Upper lobe of left lung (tissue), 6 donors: Measurements from ENCODE around the gene RHBDF2. TPM values are rescaled to one million over a fixed set of nuclear protein-coding genes. Genes with fewer than 3 reads are reported as not detected.

Experiments
- ATAC-seq, 2 donors: fragments of 200-7000 bp; cut with Tn5 transposase; one replicate each; pipeline ENCODE4 v1.9.1; 2022; ENCODE audit warnings: mild to moderate bottlenecking in 2 of 2, moderate library complexity in 2 of 2; ENCODE audit not compliant: low FRiP score in 2 of 2
- DNase-seq, 2 donors: peaks; one replicate each; pipeline ENCODE4 v3.0.0-alpha.2; 2019 to 2020
- H3K27ac ChIP-seq, 4 donors: fragments of 200-600 bp; sonication (generic); one replicate each; pipeline ENCODE4 v1.5.1; 2016 to 2019
- H3K27me3 ChIP-seq, 4 donors: fragments of 200-600 bp; sonication (generic); one replicate each; pipeline ENCODE4 v1.5.1; 2017 to 2019
- H3K36me3 ChIP-seq, 4 donors: fragments of 200-600 bp; sonication (generic); one replicate each; pipeline ENCODE4 v1.5.1; 2016 to 2019
- H3K4me1 ChIP-seq, 4 donors: fragments of 200-600 bp; sonication (generic); one replicate each; pipeline ENCODE4 v1.5.1; 2018 to 2019
- H3K4me3 ChIP-seq, 4 donors: fragments of 200-600 bp; sonication (generic); one replicate each; pipeline ENCODE4 v1.5.1; 2017 to 2019; ENCODE audit warnings: mild to moderate bottlenecking in 2 of 4, moderate library complexity in 1 of 4
- H3K9me3 ChIP-seq, 4 donors: fragments of 200-600 bp; sonication (generic); one replicate each; pipeline ENCODE4 v1.5.1; 2018 to 2019
- CTCF ChIP-seq, 6 experiments: fragments of 450-650 bp in 4 of 6; fragments of 200-600 bp in 2 of 6; sonication (generic) in 2 of 6; IDR thresholded peaks; one replicate each; pipeline ENCODE4 v1.5.1; 2016 to 2019; ENCODE audit warnings: antibody characterized with exemption in 6 of 6
- EP300 ChIP-seq, 4 donors: sonication (generic); formaldehyde crosslinking; IDR thresholded peaks; one replicate each; pipeline ENCODE4 v1.5.1; 2017; ENCODE audit warnings: antibody characterized with exemption in 4 of 4, control low read depth in 2 of 4
- POLR2A ChIP-seq, 4 donors: fragments of 450-650 bp; IDR thresholded peaks; one replicate each; pipeline ENCODE4 v1.5.1; 2016 to 2017; ENCODE audit warnings: antibody characterized with exemption in 4 of 4, mild to moderate bottlenecking in 2 of 4
- POLR2AphosphoS5 ChIP-seq, 2 donors: sonication (generic); formaldehyde crosslinking; IDR thresholded peaks; one replicate each; pipeline ENCODE4 v1.5.1; 2017; ENCODE audit warnings: antibody characterized with exemption in 2 of 2
- WGBS, 2 donors: methylation state at CpG; one replicate each; pipeline ENCODE4 v1.1.5; 2017 to 2018; 5-methylcytosine and 5-hydroxymethylcytosine counted together
- total RNA-seq, 6 donors: library from RNA; depleted of rRNA in 4 of 6; stranded (reverse); fragments of >200 nt in 4 of 6; gene quantifications; one replicate each; pipeline versions ENCODE4 v1.1.0 to v1.2.1, GENCODE V29; 2016 to 2021
- donor health status: DM: no; HTN: no; CAD: no; lungs with moderate emphysema.
- donor health status: DM: no; HTN: yes; CAD: no; lungs with severe emphysema.

RHBDF2 gene
- total RNA-seq, 6 donors from 2014 or later = 34.3 to 137 (median 47.6) TPM

GRCh38 chr17:76479515-76480060 lies 21.6 kb downstream of the RHBDF2 start:
- peaks cover 0 to 45% (median 35%) of the 10 kb centered on the region in 4 donors for H3K36me3 ChIP-seq
- no peak overlapping the region for H3K27ac ChIP-seq
- no peaks in the 10 kb centered on the region for H3K27me3 ChIP-seq
- no peaks in the 10 kb centered on the region for H3K9me3 ChIP-seq
- H3K4me1 ChIP-seq = peaks cover 0 to 6% (median 1%) of the 10 kb centered on the region in 4 donors
- WGBS, 2 donors = 91% methylated on average over 12 to 13 of the region's 14 CpGs
- TF ChIP-seq EP300 (IDR thresholded peaks at IDR 0.05) (no peak), POLR2AphosphoS5 (IDR thresholded peaks at IDR 0.05) (no peak), CTCF (IDR thresholded peaks at IDR 0.05) (no peak), POLR2A (IDR thresholded peaks at IDR 0.05) (no peak)
- no peak for ATAC-seq
- no peak overlapping the region for H3K4me3 ChIP-seq
- DNase-seq = no peak

- no peaks in the 10 kb centered on the region for H3K9me3 ChIP-seq
- 89 to 91% methylated on average over 15 to 37 of the region's 37 CpGs for WGBS, 2 donors
These were observed 22.3 kb downstream of the RHBDF2 start for GRCh38 chr17:76478730-76479514.

GRCh38 chr17:76478097-76478496 lies 23.1 kb downstream of the RHBDF2 start:
- no peak overlapping the region for H3K4me3 ChIP-seq
- no peak for DNase-seq
- no peaks in the 10 kb centered on the region for H3K4me1 ChIP-seq
- H3K9me3 ChIP-seq = no peaks in the 10 kb centered on the region
- TF ChIP-seq EP300 (IDR thresholded peaks at IDR 0.05) = no peak
- TF ChIP-seq CTCF (IDR thresholded peaks at IDR 0.05) = no peak
- no peak for TF ChIP-seq POLR2AphosphoS5 (IDR thresholded peaks at IDR 0.05)
- TF ChIP-seq POLR2A (IDR thresholded peaks at IDR 0.05) = no peak
- WGBS, 2 donors = 93% methylated on average over 10 of the region's 10 CpGs
- no peak for ATAC-seq
- H3K27me3 ChIP-seq = no peaks in the 10 kb centered on the region
- peaks cover 2 to 60% (median 45%) of the 10 kb centered on the region in 4 donors for H3K36me3 ChIP-seq
- H3K27ac ChIP-seq = no peak overlapping the region

More at GRCh38 chr17:76478730-76479514, 22.3 kb downstream of the RHBDF2 start:
- H3K27me3 ChIP-seq = no peaks in the 10 kb centered on the region
- DNase-seq (peak in 1 of 2 donors; percentile 76), ATAC-seq (no peak)
- H3K4me3 ChIP-seq = no peak overlapping the region
- H3K4me1 ChIP-seq = no peaks in the 10 kb centered on the region
- TF ChIP-seq POLR2AphosphoS5 (IDR thresholded peaks at IDR 0.05) (no peak), POLR2A (IDR thresholded peaks at IDR 0.05) (no peak), EP300 (IDR thresholded peaks at IDR 0.05) (no peak), CTCF (IDR thresholded peaks at IDR 0.05) (no peak)
- no peak overlapping the region for H3K27ac ChIP-seq
- H3K36me3 ChIP-seq = peaks cover 0 to 51% (median 39%) of the 10 kb centered on the region in 4 donors

DNA sequence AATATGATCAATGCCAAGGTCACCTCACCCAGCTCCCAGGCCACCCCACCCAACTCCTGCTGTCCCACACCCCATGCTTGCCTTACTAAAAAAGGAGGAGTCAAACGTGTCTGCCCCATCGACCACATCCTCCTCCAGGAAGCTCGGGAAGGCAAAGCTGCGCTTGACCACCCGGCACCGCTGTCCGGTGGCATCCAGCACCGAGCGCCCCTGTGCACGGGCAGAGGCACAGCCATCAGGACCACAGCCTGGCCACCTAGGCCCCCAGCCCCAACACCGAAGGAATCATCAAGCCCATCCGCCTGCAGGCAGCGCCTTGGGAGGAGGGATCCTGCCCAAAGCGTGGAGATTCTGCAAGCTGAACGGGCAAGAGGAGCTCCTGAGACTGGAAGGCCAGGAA lies 23.6 kb downstream of the RHBDF2 start:
- Histone ChIP-seq H3K27ac (no peak overlapping the region), H3K9me3 (no peaks in the 10 kb centered on the region), H3K4me1 (no peaks in the 10 kb centered on the region), H3K36me3 (peaks cover 5 to 65% (median 50%) of the 10 kb centered on the region in 4 donors), H3K27me3 (no peaks in the 10 kb centered on the region), H3K4me3 (no peak overlapping the region)
- no peak for ATAC-seq
- WGBS, 2 donors = 90 to 94% methylated on average over 2 to 14 of the region's 15 CpGs
- DNase-seq = no peak
- TF ChIP-seq POLR2AphosphoS5 (IDR thresholded peaks at IDR 0.05) (no peak), CTCF (IDR thresholded peaks at IDR 0.05) (no peak), EP300 (IDR thresholded peaks at IDR 0.05) (no peak), POLR2A (IDR thresholded peaks at IDR 0.05) (no peak)
